ENCODE data around the gene UBE4A.

GRCh38 chr11:118379497-118379896 is 20.1 kb downstream of the UBE4A start:
- TF ChIP-seq, protein P1, sequence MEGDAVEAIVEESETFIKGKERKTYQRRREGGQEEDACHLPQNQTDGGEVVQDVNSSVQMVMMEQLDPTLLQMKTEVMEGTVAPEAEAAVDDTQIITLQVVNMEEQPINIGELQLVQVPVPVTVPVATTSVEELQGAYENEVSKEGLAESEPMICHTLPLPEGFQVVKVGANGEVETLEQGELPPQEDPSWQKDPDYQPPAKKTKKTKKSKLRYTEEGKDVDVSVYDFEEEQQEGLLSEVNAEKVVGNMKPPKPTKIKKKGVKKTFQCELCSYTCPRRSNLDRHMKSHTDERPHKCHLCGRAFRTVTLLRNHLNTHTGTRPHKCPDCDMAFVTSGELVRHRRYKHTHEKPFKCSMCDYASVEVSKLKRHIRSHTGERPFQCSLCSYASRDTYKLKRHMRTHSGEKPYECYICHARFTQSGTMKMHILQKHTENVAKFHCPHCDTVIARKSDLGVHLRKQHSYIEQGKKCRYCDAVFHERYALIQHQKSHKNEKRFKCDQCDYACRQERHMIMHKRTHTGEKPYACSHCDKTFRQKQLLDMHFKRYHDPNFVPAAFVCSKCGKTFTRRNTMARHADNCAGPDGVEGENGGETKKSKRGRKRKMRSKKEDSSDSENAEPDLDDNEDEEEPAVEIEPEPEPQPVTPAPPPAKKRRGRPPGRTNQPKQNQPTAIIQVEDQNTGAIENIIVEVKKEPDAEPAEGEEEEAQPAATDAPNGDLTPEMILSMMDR (conservative IDR thresholded peaks at IDR 0.05 in 1 of 2, IDR thresholded peaks at IDR 0.05 in 1 of 2; ENCODE audit: low read depth in 1 of 2, low read length in 2 of 2) = no peak
- TF ChIP-seq EZH2 (IDR thresholded peaks at IDR 0.05; ENCODE audit: low read length, missing control alignments) = no peak

Data from fibroblast of lung (primary cell).